ENCODE results near the gene ANGPTL7.

- TF ChIP-seq CTCF (IDR thresholded peaks at IDR 0.05) (no peak), EP300 (IDR thresholded peaks at IDR 0.05) (no peak), POLR2A (IDR thresholded peaks at IDR 0.05) (no peak), POLR2AphosphoS5 (IDR thresholded peaks at IDR 0.05) (no peak)
Observed at GRCh38 chr1:11238311-11238710, 49.2 kb downstream of the ANGPTL7 start.

Data from sigmoid colon (tissue), 4 donors.